Neuronal stem cell (in vitro differentiated cells): ENCODE data around the gene FUBP1.
"Not testable (repeated sequence)": the region's sequence is repeated elsewhere in the genome, so short reads cannot be mapped to it uniquely, and the experiment has no call there.

Experiments used
- DNase-seq: peaks from one replicate; pipeline ENCODE4 v3.0.0-alpha.2; 2013; ENCODE audit warnings: low spot score
- H2AFZ ChIP-seq: one replicate; pipeline ENCODE4 v1.6.1; 2013; ENCODE audit warnings: mild to moderate bottlenecking, low read length, inconsistent platforms
- H2AK5ac ChIP-seq: 2 replicates; pipeline ENCODE4 v1.6.1; 2013; ENCODE audit warnings: low read depth, mild to moderate bottlenecking, inconsistent platforms, low read length, moderate library complexity, mixed read lengths
- H2BK120ac ChIP-seq: 2 replicates; pipeline ENCODE4 v1.6.1; 2013; ENCODE audit warnings: low read depth, mild to moderate bottlenecking, inconsistent platforms, low read length, moderate library complexity, mixed read lengths
- H2BK12ac ChIP-seq: one replicate; pipeline ENCODE4 v1.6.1; 2013; ENCODE audit warnings: low read length, inconsistent platforms
- H2BK15ac ChIP-seq: 2 replicates; pipeline ENCODE4 v1.6.1; 2013; ENCODE audit warnings: mild to moderate bottlenecking, low read length, inconsistent platforms, mixed read lengths
- H2BK5ac ChIP-seq: one replicate; pipeline ENCODE4 v1.6.1; 2013; ENCODE audit warnings: inconsistent platforms, mild to moderate bottlenecking, low read length, moderate library complexity
- H3K14ac ChIP-seq: one replicate; pipeline ENCODE4 v1.6.1; 2013; ENCODE audit warnings: low read length, inconsistent platforms
- H3K18ac ChIP-seq: 2 replicates; pipeline ENCODE4 v1.6.1; 2013; ENCODE audit warnings: low read length, inconsistent platforms
- H3K23ac ChIP-seq: 2 replicates; pipeline ENCODE4 v1.6.1; 2013; ENCODE audit warnings: low read depth, mild to moderate bottlenecking, mixed read lengths, low read length, inconsistent platforms; ENCODE audit not compliant: poor library complexity
- H3K27ac ChIP-seq: replicated peaks from 3 replicates; pipeline ENCODE4 v1.5.1; 2013; ENCODE audit warnings: low read length, inconsistent platforms
- H3K27me3 ChIP-seq, 3 experiments: 2 replicates each; pipeline ENCODE4 v1.6.1; 2013; ENCODE audit warnings: low read length in 3 of 3, mild to moderate bottlenecking in 2 of 3, inconsistent platforms in 1 of 3, low read depth in 1 of 3, mixed read lengths in 1 of 3, moderate library complexity in 1 of 3; ENCODE audit not compliant: control insufficient read depth in 3 of 3, insufficient read depth in 3 of 3
- H3K36me3 ChIP-seq, 2 donors: replicated peaks in 1 of 2; 2 replicates each; pipeline ENCODE4 v1.6.1; 2013; ENCODE audit warnings: low read length in 2 of 2; ENCODE audit not compliant: control insufficient read depth in 2 of 2, insufficient read depth in 2 of 2
- H3K4ac ChIP-seq: 2 replicates; pipeline ENCODE4 v1.6.1; 2013; ENCODE audit warnings: inconsistent platforms, mild to moderate bottlenecking, low read length, moderate library complexity
- H3K4me1 ChIP-seq, 2 donors: 1 replicate in 1 of 2; 2 replicates in 1 of 2; pipeline ENCODE4 v1.6.1; 2013; ENCODE audit warnings: low read length in 2 of 2, low read depth in 1 of 2; ENCODE audit not compliant: control insufficient read depth in 2 of 2, insufficient read depth in 1 of 2
- H3K4me2 ChIP-seq: one replicate; pipeline ENCODE4 v1.6.1; 2013; ENCODE audit warnings: mild to moderate bottlenecking, low read length, inconsistent platforms; ENCODE audit not compliant: insufficient read depth, poor library complexity, severe bottlenecking
- H3K4me3 ChIP-seq, 2 donors: 2 replicates each; pipeline ENCODE4 v1.5.1; 2013; ENCODE audit warnings: low read length in 2 of 2, mild to moderate bottlenecking in 2 of 2, inconsistent platforms in 1 of 2, moderate library complexity in 1 of 2
- H3K79me1 ChIP-seq: one replicate; pipeline ENCODE4 v1.6.1; 2013; ENCODE audit warnings: low read depth, mild to moderate bottlenecking, inconsistent platforms, low read length, moderate library complexity
- H3K9ac ChIP-seq: one replicate; pipeline ENCODE4 v1.6.1; 2013; ENCODE audit warnings: mild to moderate bottlenecking, low read depth, low read length, inconsistent platforms; ENCODE audit not compliant: poor library complexity
- H3K9me3 ChIP-seq, 2 donors: replicated peaks in 1 of 2; 2 replicates each; pipeline versions ENCODE3 to v1.6.1; 2013; ENCODE audit warnings: low read length in 2 of 2, mild to moderate bottlenecking in 2 of 2, inconsistent platforms in 1 of 2, low read depth in 1 of 2, mixed read lengths in 1 of 2, moderate library complexity in 1 of 2; ENCODE audit not compliant: control insufficient read depth in 2 of 2, insufficient read depth in 1 of 2
- H4K8ac ChIP-seq: one replicate; pipeline ENCODE4 v1.6.1; 2013; ENCODE audit warnings: low read depth, mild to moderate bottlenecking, inconsistent platforms, low read length, moderate library complexity
- H4K91ac ChIP-seq: one replicate; pipeline ENCODE4 v1.6.1; 2013; ENCODE audit warnings: low read length, low read depth, mild to moderate bottlenecking, inconsistent platforms; ENCODE audit not compliant: poor library complexity
- WGBS, 2 donors: extraction: QIAGEN DNeasy Blood & Tissue Kit; methylation state at CpG; one replicate each; pipeline ENCODE4 v1.1.7; 2013; ENCODE audit warnings: missing lambda C conversion rate in 2 of 2, mixed read lengths in 1 of 2; ENCODE audit not compliant: insufficient read length in 2 of 2, insufficient replicate concordance in 1 of 2; ENCODE audit errors: extremely low coverage in 2 of 2; 5-methylcytosine and 5-hydroxymethylcytosine counted together

Gene FUBP1

DNA sequence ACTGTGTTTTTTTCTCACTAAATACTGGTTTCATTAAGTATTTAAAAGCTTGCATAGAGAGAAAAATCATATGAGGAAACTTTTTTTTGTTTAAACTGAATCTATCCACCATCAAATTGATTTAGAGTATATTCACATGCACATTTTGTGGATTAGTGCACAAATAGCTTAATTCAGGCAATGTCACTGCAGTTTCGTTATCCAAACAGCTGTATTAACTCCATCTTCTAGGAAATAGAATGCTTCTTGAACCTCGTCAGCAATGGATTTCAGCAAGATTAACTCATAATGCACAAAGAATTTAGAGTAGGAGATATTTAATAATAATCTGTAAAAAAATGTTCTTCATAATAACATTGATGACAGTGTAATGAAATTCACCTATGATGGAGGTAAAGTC is 52.9 kb downstream of the FUBP1 start:
- no peak overlapping the region for H3K9ac ChIP-seq
- H3K27me3 ChIP-seq = no peaks in the 10 kb centered on the region
- H3K4me2 ChIP-seq = no peak overlapping the region
- no peaks in the 10 kb centered on the region for H3K4me1 ChIP-seq
- no peak overlapping the region for H3K4me3 ChIP-seq
- no peak overlapping the region for H2BK120ac ChIP-seq
- no peak overlapping the region for H3K18ac ChIP-seq
- H3K4ac ChIP-seq = no peak overlapping the region
- H2BK5ac ChIP-seq = no peak overlapping the region
- WGBS, 2 donors = no CpG with 5 or more reads among the region's 2 CpGs
- no peaks in the 10 kb centered on the region for H3K79me1 ChIP-seq
- no peak overlapping the region for H4K8ac ChIP-seq
- no peak overlapping the region for H4K91ac ChIP-seq
- peaks cover 2 to 4% of the 10 kb centered on the region in 2 donors for H3K36me3 ChIP-seq
- H3K9me3 ChIP-seq = no peaks in the 10 kb centered on the region
- H3K14ac ChIP-seq = no peak overlapping the region
- H3K27ac ChIP-seq = no peak overlapping the region
- no peak overlapping the region for H2BK15ac ChIP-seq
- H2AFZ ChIP-seq = no peak overlapping the region
- H2BK12ac ChIP-seq = no peak overlapping the region
- H3K23ac ChIP-seq = no peak overlapping the region
- no peak overlapping the region for H2AK5ac ChIP-seq
- no peak for DNase-seq

DNA sequence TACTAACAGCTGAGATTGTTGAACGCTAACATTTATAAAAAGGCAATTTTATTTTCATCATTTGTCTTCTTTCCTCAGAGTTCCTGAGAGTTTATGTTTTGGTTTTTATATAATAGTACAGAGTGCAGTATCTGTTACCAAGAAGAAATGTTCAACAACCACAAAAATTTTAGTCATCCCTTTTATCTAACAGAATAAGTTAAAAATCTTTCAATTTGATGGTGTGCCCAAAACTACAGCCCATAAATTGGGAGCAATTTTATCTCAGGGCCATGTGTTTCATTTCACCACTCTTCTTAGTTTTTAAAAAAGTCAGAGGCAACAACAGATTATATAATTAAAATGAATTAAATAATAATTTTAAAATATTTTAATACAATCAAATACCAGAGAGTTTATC is 53.4 kb downstream of the FUBP1 start:
- Histone ChIP-seq H3K14ac (no peak overlapping the region), H3K36me3 (peaks cover 0 to under 1% of the 10 kb centered on the region in 2 donors), H3K9ac (no peak overlapping the region), H3K9me3 (no peaks in the 10 kb centered on the region), H2BK15ac (no peak overlapping the region), H3K79me1 (no peaks in the 10 kb centered on the region), H3K4me1 (no peaks in the 10 kb centered on the region), H2AFZ (no peak overlapping the region), H3K4me2 (no peak overlapping the region), H2BK12ac (no peak overlapping the region), H4K8ac (no peak overlapping the region), H2BK5ac (no peak overlapping the region), H2AK5ac (no peak overlapping the region), H2BK120ac (no peak overlapping the region), H3K27ac (no peak overlapping the region), H4K91ac (no peak overlapping the region), H3K4me3 (no peak overlapping the region), H3K18ac (no peak overlapping the region), H3K4ac (no peak overlapping the region), H3K23ac (no peak overlapping the region), H3K27me3 (no peaks in the 10 kb centered on the region)
- no peak for DNase-seq
- WGBS, 2 donors = no CpG with 5 or more reads among the region's 1 CpG

DNA sequence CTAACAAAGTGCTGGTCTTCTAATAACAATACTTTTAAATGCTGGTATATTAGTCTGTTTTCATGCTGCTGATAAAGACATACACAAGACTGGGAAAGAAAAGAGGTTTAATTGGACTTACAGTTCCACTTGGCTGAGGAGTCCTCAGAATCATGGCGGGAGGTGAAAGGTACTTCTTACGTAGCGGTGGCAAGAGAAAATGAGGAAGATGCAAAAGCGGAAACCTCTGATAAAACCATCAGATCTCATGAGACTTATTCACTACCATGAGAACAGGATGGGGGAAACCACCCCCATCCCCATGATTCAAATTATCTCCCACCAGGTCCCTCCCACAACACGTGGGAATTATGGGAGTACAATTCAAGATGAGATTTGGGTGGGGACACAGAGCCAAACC is 60.0 kb downstream of the FUBP1 start:
- not testable (repeated sequence) for H3K27ac ChIP-seq, H2BK12ac ChIP-seq, H4K8ac ChIP-seq, H3K18ac ChIP-seq, H2BK120ac ChIP-seq, H3K9me3 ChIP-seq, H3K14ac ChIP-seq, H2BK15ac ChIP-seq, H2AK5ac ChIP-seq, H3K36me3 ChIP-seq, H2BK5ac ChIP-seq, H3K4me2 ChIP-seq, H3K4ac ChIP-seq, H4K91ac ChIP-seq, DNase-seq, H3K79me1 ChIP-seq, H3K4me1 ChIP-seq, H3K4me3 ChIP-seq, H3K23ac ChIP-seq, H3K9ac ChIP-seq, H3K27me3 ChIP-seq, H2AFZ ChIP-seq
- no CpG with 5 or more reads among the region's 5 CpGs for WGBS, 2 donors

DNA sequence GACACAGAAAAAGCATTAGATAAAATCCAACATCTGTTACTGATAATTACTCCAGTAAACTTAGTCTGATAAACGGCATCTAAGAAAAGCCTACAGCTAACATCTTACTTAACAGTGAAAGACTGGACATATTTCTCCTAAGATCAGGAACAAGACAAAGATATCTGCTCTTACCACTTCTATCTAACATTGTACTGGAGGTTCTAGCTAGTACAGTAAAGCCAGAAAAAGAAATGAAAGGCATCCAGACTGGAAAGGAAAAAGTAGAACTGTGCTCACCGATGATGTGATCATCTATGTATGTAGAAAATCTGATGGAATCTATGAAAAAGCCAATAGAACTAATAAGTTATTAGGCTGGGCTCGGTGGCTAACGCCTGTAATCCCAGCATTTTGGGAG is 68.8 kb downstream of the FUBP1 start:
- no peak overlapping the region for H2BK120ac ChIP-seq
- H3K4me3 ChIP-seq = no peak overlapping the region
- no peak overlapping the region for H2BK5ac ChIP-seq
- H2AK5ac ChIP-seq = no peak overlapping the region
- no CpG with 5 or more reads among the region's 4 CpGs for WGBS, 2 donors
- H2BK12ac ChIP-seq = no peak overlapping the region
- no peaks in the 10 kb centered on the region for H3K79me1 ChIP-seq
- no peak overlapping the region for H3K27ac ChIP-seq
- H3K4ac ChIP-seq = no peak overlapping the region
- no peak overlapping the region for H2AFZ ChIP-seq
- no peaks in the 10 kb centered on the region for H3K36me3 ChIP-seq
- H3K9ac ChIP-seq = no peak overlapping the region
- no peak overlapping the region for H3K18ac ChIP-seq
- H4K8ac ChIP-seq = no peak overlapping the region
- H3K27me3 ChIP-seq = no peaks in the 10 kb centered on the region
- no peak overlapping the region for H4K91ac ChIP-seq
- no peak overlapping the region for H3K23ac ChIP-seq
- H3K4me2 ChIP-seq = no peak overlapping the region
- H2BK15ac ChIP-seq = no peak overlapping the region
- DNase-seq = no peak
- no peaks in the 10 kb centered on the region for H3K4me1 ChIP-seq
- H3K14ac ChIP-seq = no peak overlapping the region
- H3K9me3 ChIP-seq = no peaks in the 10 kb centered on the region
